ENCODE measurements around the gene CD27. TPM values are rescaled to one million over a fixed set of nuclear protein-coding genes. Genes with fewer than 3 reads are reported as not detected.
"Not testable (repeated sequence)": the region's sequence is repeated elsewhere in the genome, so short reads cannot be mapped to it uniquely, and the experiment has no call there.

CD27 gene
- total and polyA plus RNA-seq, 3 experiments from 2014 or later = 110 to 470 (median 111) TPM

DNA sequence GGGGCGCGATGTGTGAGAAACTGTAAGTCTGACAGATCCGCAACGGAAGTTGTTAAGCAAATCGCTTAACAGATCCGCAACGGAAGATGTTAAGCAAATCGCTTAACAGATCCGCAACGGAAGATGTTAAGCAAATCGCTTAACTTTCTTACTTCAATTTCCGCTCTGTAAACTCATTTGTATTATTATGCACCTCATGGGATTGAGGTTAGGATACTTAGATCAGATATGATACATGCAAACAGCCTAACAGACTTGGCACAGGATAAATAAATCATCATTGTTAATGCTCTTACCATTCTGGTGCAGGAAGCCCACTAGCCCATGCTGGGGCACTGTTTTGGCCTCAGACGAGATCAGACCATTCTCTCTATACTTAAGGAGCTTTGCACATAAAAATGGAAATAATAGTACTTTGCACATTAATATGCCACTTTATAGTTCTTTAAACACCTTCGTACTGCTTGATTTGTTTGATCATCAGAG is 49.5 kb downstream of the CD27 start:
- H3K36me3 Mint-ChIP-seq = peaks cover 0 to 36% (median 2%) of the 10 kb centered on the region in 3 donors
- DNase-seq = no peak
- peak overlapping the region; percentile 76 for H3K27ac ChIP-seq (ENCODE audit: low read depth, low read length)
- ChIA-PET POLR2A (interaction anchor here (0.8 to 2.8 kb wide), 2 partner anchors 38 to 40 kb away, joined by 3 to 16 read pairs; partner anchors contain the start of gene GAPDH), CTCF (interaction anchor here (0.8 to 3.7 kb wide), 5 partner anchors 29 to 159 kb away, joined by 3 to 14 read pairs (median 3); no protein-coding TSS in a partner anchor)
- peak overlapping the region; percentile 93 for H3K4me3 ChIP-seq (ENCODE audit: low read length)
- peaks cover 34 to 44% (median 43%) of the 10 kb centered on the region in 3 donors for H3K4me1 Mint-ChIP-seq
- H3K9me3 ChIP-seq (ENCODE audit: low read length) = no peaks in the 10 kb centered on the region
- no peaks in the 10 kb centered on the region for H3K27me3 ChIP-seq (ENCODE audit: insufficient read depth, low read length, poor library complexity, severe bottlenecking)
- no peaks in the 10 kb centered on the region for H3K9me3 Mint-ChIP-seq
- H3K27me3 Mint-ChIP-seq = peaks cover 0 to 2% of the 10 kb centered on the region in 2 donors
- peak overlapping the region; percentile 87 to 99 (median 95) for H3K4me3 Mint-ChIP-seq
- peaks cover 28% of the 10 kb centered on the region for H3K4me1 ChIP-seq (ENCODE audit: insufficient read depth, low read length)
- peak overlapping the region; percentile 88 to 99 (median 94) for H3K27ac Mint-ChIP-seq
- H3K36me3 ChIP-seq (ENCODE audit: insufficient read depth, low read length) = peaks cover 9% of the 10 kb centered on the region

- H3K36me3 ChIP-seq (ENCODE audit: insufficient read depth, low read length) = peaks cover 9% of the 10 kb centered on the region
- peaks cover 0 to 38% (median 2%) of the 10 kb centered on the region in 3 donors for H3K36me3 Mint-ChIP-seq
Measured at GRCh38 chr12:6494968-6495367, 50.2 kb downstream of the CD27 start.

GRCh38 chr12:6497291-6497690 is 52.5 kb downstream of the CD27 start:
- POLR2A ChIA-PET; H3K36me3 ChIP-seq (ENCODE audit: insufficient read depth, low read length); H3K27me3 Mint-ChIP-seq; H3K27ac ChIP-seq (ENCODE audit: low read depth, low read length); H3K27me3 ChIP-seq (ENCODE audit: insufficient read depth, low read length, poor library complexity, severe bottlenecking); H3K9me3 Mint-ChIP-seq; H3K9me3 ChIP-seq (ENCODE audit: low read length); H3K4me3 ChIP-seq (ENCODE audit: low read length); DNase-seq: not testable (repeated sequence)
- peak overlapping the region in 1 of 7 donors; percentile 77 for H3K4me3 Mint-ChIP-seq
- peaks cover 0 to 31% (median 0%) of the 10 kb centered on the region in 3 donors for H3K36me3 Mint-ChIP-seq
- CTCF ChIA-PET = interaction anchor here (0.9 to 3.7 kb wide), 3 partner anchors 14 to 41 kb away, joined by 3 to 14 read pairs (median 3); partner anchors contain the start of gene VAMP1
- peaks cover 29 to 39% (median 36%) of the 10 kb centered on the region in 3 donors for H3K4me1 Mint-ChIP-seq
- peaks cover 21% of the 10 kb centered on the region for H3K4me1 ChIP-seq (ENCODE audit: insufficient read depth, low read length)
- H3K27ac Mint-ChIP-seq = peak overlapping the region in 3 of 8 donors; percentile 66 to 68 (median 68)

More at GRCh38 chr12:6494968-6495367, 50.2 kb downstream of the CD27 start:
- POLR2A ChIA-PET = interaction anchor here (0.8 to 2.8 kb wide), 2 partner anchors 38 to 40 kb away, joined by 3 to 16 read pairs; partner anchors contain the start of gene GAPDH
- Mint-ChIP-seq H3K9me3 (no peaks in the 10 kb centered on the region), H3K27me3 (peaks cover 0 to 2% of the 10 kb centered on the region in 2 donors), H3K27ac (peak overlapping the region; percentile 12 to 99 (median 94)), H3K4me1 (peaks cover 34 to 44% (median 43%) of the 10 kb centered on the region in 3 donors), H3K4me3 (peak overlapping the region; percentile 19 to 99 (median 95))
- Histone ChIP-seq H3K4me1 (ENCODE audit: insufficient read depth, low read length) (peaks cover 28% of the 10 kb centered on the region), H3K9me3 (ENCODE audit: low read length) (no peaks in the 10 kb centered on the region), H3K27ac (ENCODE audit: low read depth, low read length) (no peak overlapping the region), H3K4me3 (ENCODE audit: low read length) (peak overlapping the region; percentile 93), H3K27me3 (ENCODE audit: insufficient read depth, low read length, poor library complexity, severe bottlenecking) (no peaks in the 10 kb centered on the region)
- CTCF ChIA-PET = interaction anchor here (0.8 to 3.7 kb wide), 5 partner anchors 29 to 160 kb away, joined by 3 to 14 read pairs (median 3); no protein-coding TSS in a partner anchor
- DNase-seq = no peak

DNA sequence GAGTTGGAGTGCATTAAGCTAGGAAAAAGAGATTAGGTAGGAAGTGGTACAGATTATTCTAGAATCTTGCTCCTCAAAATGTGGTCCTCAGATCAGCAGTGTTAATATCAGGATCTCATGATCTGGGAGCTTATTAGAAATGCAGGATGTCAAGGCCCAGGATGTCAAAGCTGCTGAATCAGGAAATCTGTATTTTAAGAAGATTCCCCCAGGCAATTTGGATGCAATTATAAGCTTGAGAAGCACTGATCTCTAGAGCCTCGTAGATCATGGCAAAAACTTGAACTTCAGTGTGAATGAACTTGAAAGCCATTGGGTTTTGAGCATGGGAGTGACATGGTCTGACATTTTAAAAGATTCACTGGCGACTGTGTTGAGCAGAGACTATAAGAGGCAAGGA is 55.7 kb downstream of the CD27 start:
- no peak for DNase-seq
- Mint-ChIP-seq H3K36me3 (peaks cover 0 to 31% (median 0%) of the 10 kb centered on the region in 3 donors), H3K4me1 (peaks cover 7 to 18% (median 12%) of the 10 kb centered on the region in 3 donors), H3K27me3 (no peaks in the 10 kb centered on the region), H3K4me3 (no peak overlapping the region), H3K9me3 (no peaks in the 10 kb centered on the region), H3K27ac (peak overlapping the region in 2 of 8 donors; percentile 31 to 50)
- ChIA-PET POLR2A (interaction anchor here (0.5 kb wide), 1 partner anchor 96 kb away, joined by 4 read pairs; no protein-coding TSS in a partner anchor), CTCF (interaction anchor here (1.0 kb wide), 1 partner anchor 37 kb away, joined by 3 read pairs; no protein-coding TSS in a partner anchor)
- Histone ChIP-seq H3K4me1 (ENCODE audit: insufficient read depth, low read length) (peaks cover 4% of the 10 kb centered on the region), H3K27ac (ENCODE audit: low read depth, low read length) (no peak overlapping the region), H3K4me3 (ENCODE audit: low read length) (no peak overlapping the region), H3K9me3 (ENCODE audit: low read length) (no peaks in the 10 kb centered on the region), H3K36me3 (ENCODE audit: insufficient read depth, low read length) (peaks cover 5% of the 10 kb centered on the region), H3K27me3 (ENCODE audit: insufficient read depth, low read length, poor library complexity, severe bottlenecking) (no peaks in the 10 kb centered on the region)

Other genes starting within 250 kb of the CD27 start
- 10 to 100 TPM; 13.5 to 16.2 TPM for gene CD9, start 244.6 kb upstream of the CD27 start, total RNA-seq
- gene CD9, start 244.6 kb upstream of the CD27 start, polyA plus RNA-seq = 6.9 TPM
- gene PLEKHG6, start 134.3 kb upstream of the CD27 start, total RNA-seq = not detected
- gene PLEKHG6, start 134.3 kb upstream of the CD27 start, polyA plus RNA-seq = 0.72 TPM
- gene TNFRSF1A, start 102.9 kb upstream of the CD27 start, total RNA-seq = 10 to 100 TPM; 62.1 to 62.9 TPM
- gene TNFRSF1A, start 102.9 kb upstream of the CD27 start, polyA plus RNA-seq = 57.1 TPM
- gene SCNN1A, start 69.4 kb upstream of the CD27 start, total RNA-seq = under 1 TPM; 0.77 to 0.93 TPM
- 0.49 TPM for gene SCNN1A, start 69.4 kb upstream of the CD27 start, polyA plus RNA-seq
- gene LTBR, start 60.8 kb upstream of the CD27 start, total RNA-seq = 1 to 10 TPM in 1 of 2 experiments, under 1 TPM in 1; 0.51 to 1.4 TPM
- not detected for gene LTBR, start 60.8 kb upstream of the CD27 start, polyA plus RNA-seq
- gene TAPBPL, start 7.1 kb downstream of the CD27 start, total RNA-seq = 10 to 100 TPM; 29.1 to 32.0 TPM
- 131 TPM for gene TAPBPL, start 7.1 kb downstream of the CD27 start, polyA plus RNA-seq
- 10 to 100 TPM; 26.7 to 29.6 TPM for gene VAMP1, start 25.7 kb downstream of the CD27 start, total RNA-seq
- gene VAMP1, start 25.7 kb downstream of the CD27 start, polyA plus RNA-seq = 10.0 TPM
- gene MRPL51, start 48.3 kb downstream of the CD27 start, total RNA-seq = 100 to 1,000 TPM; 317 to 327 TPM
- gene MRPL51, start 48.3 kb downstream of the CD27 start, polyA plus RNA-seq = 222 TPM
- 10 to 100 TPM; 96.5 to 97.5 TPM for gene NCAPD2, start 49.1 kb downstream of the CD27 start, total RNA-seq
- 29.8 TPM for gene NCAPD2, start 49.1 kb downstream of the CD27 start, polyA plus RNA-seq
- gene GAPDH, start 89.6 kb downstream of the CD27 start, total RNA-seq = 1,000 to 10,000 TPM; 7,182 to 7,238 TPM
- 1,770 TPM for gene GAPDH, start 89.6 kb downstream of the CD27 start, polyA plus RNA-seq
- 10 to 100 TPM; 14.2 to 15.1 TPM for gene IFFO1, start 111.1 kb downstream of the CD27 start, total RNA-seq
- 12.2 TPM for gene IFFO1, start 111.1 kb downstream of the CD27 start, polyA plus RNA-seq
- gene NOP2, start 123.3 kb downstream of the CD27 start, total RNA-seq = 100 to 1,000 TPM; 170 to 172 TPM
- 34.0 TPM for gene NOP2, start 123.3 kb downstream of the CD27 start, polyA plus RNA-seq
- gene CHD4, start 162.4 kb downstream of the CD27 start, total RNA-seq = 100 to 1,000 TPM; 287 to 293 TPM
- 58.1 TPM for gene CHD4, start 162.4 kb downstream of the CD27 start, polyA plus RNA-seq
- 10 to 100 TPM; 10.6 to 11.4 TPM for gene LPAR5, start 191.0 kb downstream of the CD27 start, total RNA-seq
- 26.5 TPM for gene LPAR5, start 191.0 kb downstream of the CD27 start, polyA plus RNA-seq
- gene ACRBP, start 202.5 kb downstream of the CD27 start, total RNA-seq = 1 to 10 TPM; 1.8 to 2.0 TPM
- not detected for gene ACRBP, start 202.5 kb downstream of the CD27 start, polyA plus RNA-seq
- gene ING4, start 218.2 kb downstream of the CD27 start, total RNA-seq = 10 to 100 TPM; 17.4 to 18.5 TPM
- 80.3 TPM for gene ING4, start 218.2 kb downstream of the CD27 start, polyA plus RNA-seq
- gene ZNF384, start 244.4 kb downstream of the CD27 start, total RNA-seq = 10 to 100 TPM; 58.1 to 63.3 TPM
- 37.2 TPM for gene ZNF384, start 244.4 kb downstream of the CD27 start, polyA plus RNA-seq

Data from CD8-positive, alpha-beta memory T cell (primary cell).